ENCODE data around the gene MX1. TPM values are rescaled to one million over a fixed set of nuclear protein-coding genes. Genes with fewer than 3 reads are reported as not detected.
A peak's percentile ranks its signal among the peaks of the same experiment; 100 is the strongest.

The MX1 gene
- total RNA-seq, 2 experiments from 2014 or later = 23.9 to 24.7 TPM

- H2AFZ ChIP-seq (ENCODE audit: low read length) = no peak overlapping the region
- no peak overlapping the region for H3K27ac ChIP-seq (ENCODE audit: low read depth, low read length, poor library complexity, severe bottlenecking)
- H4K20me1 ChIP-seq (ENCODE audit: insufficient read depth, low read length) = no peaks in the 10 kb centered on the region
- intact Hi-C loops (cut with micrococcal nuclease; ENCODE audit: unreplicated experiment) = no loop called here
- H3K9me3 ChIP-seq (ENCODE audit: low read length) = no peaks in the 10 kb centered on the region
- no peaks in the 10 kb centered on the region for H3K79me2 ChIP-seq (ENCODE audit: insufficient read depth, low read depth, low read length)
- H3K36me3 ChIP-seq (ENCODE audit: insufficient read depth, low read length) = no peaks in the 10 kb centered on the region
- no peak for TF ChIP-seq CTCF (conservative IDR thresholded peaks at IDR 0.05; ENCODE audit: low read length)
- no peak for TF ChIP-seq EZH2phosphoT487 (IDR thresholded peaks at IDR 0.05; ENCODE audit: borderline replicate concordance, low read depth, low read length)
- no peaks in the 10 kb centered on the region for H3K9me2 ChIP-seq (ENCODE audit: insufficient read depth, low read length)
- BruUV-seq (replicated peaks) = no TSS peak
- ChIA-PET CTCF (ENCODE audit: unreplicated experiment) (no interaction called here), POLR2A (no interaction called here)
- H3K4me3 ChIP-seq (ENCODE audit: low read depth, low read length, poor library complexity, severe bottlenecking) = no peak overlapping the region
- peaks cover 11% of the 10 kb centered on the region for H3K4me1 ChIP-seq (ENCODE audit: insufficient read depth, low read length, poor library complexity, severe bottlenecking)
- DNase-seq (ENCODE audit: low spot score) = peak; percentile 29
- H3K4me2 ChIP-seq (ENCODE audit: low read length) = peak overlapping the region; percentile 17; the same call in 1 of the 2 replicates
Observed at GRCh38 chr21:41477641-41478318, 51.7 kb downstream of the MX1 start.

GRCh38 chr21:41478319-41479177 lies 52.5 kb downstream of the MX1 start:
- POLR2A ChIA-PET = no interaction called here
- H3K4me1 ChIP-seq (ENCODE audit: insufficient read depth, low read length, poor library complexity, severe bottlenecking) = peaks cover 11% of the 10 kb centered on the region
- no peaks in the 10 kb centered on the region for H3K9me3 ChIP-seq (ENCODE audit: low read length)
- no peaks in the 10 kb centered on the region for H4K20me1 ChIP-seq (ENCODE audit: insufficient read depth, low read length)
- CTCF ChIA-PET (ENCODE audit: unreplicated experiment) = no interaction called here
- H3K79me2 ChIP-seq (ENCODE audit: insufficient read depth, low read depth, low read length) = no peaks in the 10 kb centered on the region
- intact Hi-C loops (cut with micrococcal nuclease; ENCODE audit: unreplicated experiment) = no loop called here
- H3K9me2 ChIP-seq (ENCODE audit: insufficient read depth, low read length) = no peaks in the 10 kb centered on the region
- 0 out of 2 replicates have a peak overlapping the region, but pooled peaks have one; percentile 17 for H3K4me2 ChIP-seq (ENCODE audit: low read length)
- H3K4me3 ChIP-seq (ENCODE audit: low read depth, low read length, poor library complexity, severe bottlenecking) = no peak overlapping the region
- TF ChIP-seq CTCF (conservative IDR thresholded peaks at IDR 0.05; ENCODE audit: low read length) = no peak
- no peak for TF ChIP-seq EZH2phosphoT487 (IDR thresholded peaks at IDR 0.05; ENCODE audit: borderline replicate concordance, low read depth, low read length)
- no peak for DNase-seq (ENCODE audit: low spot score)
- H3K36me3 ChIP-seq (ENCODE audit: insufficient read depth, low read length) = no peaks in the 10 kb centered on the region
- no TSS peak for BruUV-seq (replicated peaks)
- no peak overlapping the region for H3K27ac ChIP-seq (ENCODE audit: low read depth, low read length, poor library complexity, severe bottlenecking)
- H2AFZ ChIP-seq (ENCODE audit: low read length) = no peak overlapping the region

- intact Hi-C loops (cut with micrococcal nuclease; ENCODE audit: unreplicated experiment) = no loop called here
- ChIA-PET POLR2A (no interaction called here), CTCF (ENCODE audit: unreplicated experiment) (no interaction called here)
- TF ChIP-seq EZH2phosphoT487 (IDR thresholded peaks at IDR 0.05; ENCODE audit: borderline replicate concordance, low read depth, low read length) = no peak
- no peak for TF ChIP-seq CTCF (conservative IDR thresholded peaks at IDR 0.05; ENCODE audit: low read length)
- Histone ChIP-seq H3K4me2 (ENCODE audit: low read length) (no peak overlapping the region), H3K9me3 (ENCODE audit: low read length) (no peaks in the 10 kb centered on the region), H3K27ac (ENCODE audit: low read depth, low read length, poor library complexity, severe bottlenecking) (no peak overlapping the region), H3K79me2 (ENCODE audit: insufficient read depth, low read depth, low read length) (no peaks in the 10 kb centered on the region), H3K4me1 (ENCODE audit: insufficient read depth, low read length, poor library complexity, severe bottlenecking) (peaks cover 11% of the 10 kb centered on the region), H3K9me2 (ENCODE audit: insufficient read depth, low read length) (no peaks in the 10 kb centered on the region), H4K20me1 (ENCODE audit: insufficient read depth, low read length) (no peaks in the 10 kb centered on the region), H3K4me3 (ENCODE audit: low read depth, low read length, poor library complexity, severe bottlenecking) (no peak overlapping the region), H3K36me3 (ENCODE audit: insufficient read depth, low read length) (no peaks in the 10 kb centered on the region), H2AFZ (ENCODE audit: low read length) (no peak overlapping the region)
- no peak for DNase-seq (ENCODE audit: low spot score)
- BruUV-seq (replicated peaks) = no TSS peak
Observed at GRCh38 chr21:41479686-41480085, 53.6 kb downstream of the MX1 start.

Measured in OCI-LY7 (cell line).